Choroid plexus epithelial cell (primary cell): ENCODE results near the gene FLT4.

Source experiments
- DNase-seq: peaks from one replicate; pipeline ENCODE4 v3.0.0-alpha.2; 2010; ENCODE audit warnings: low read depth
- H3K4me3 ChIP-seq: 2 replicates; pipeline ENCODE4 v1.5.1; 2011; ENCODE audit warnings: low read depth, mild to moderate bottlenecking, control low read depth, low read length, moderate library complexity
- TF ChIP-seq, protein P1 (sequence below): conservative IDR thresholded peaks from 2 replicates; pipeline ENCODE4 v1.5.1; 2011; ENCODE audit warnings: low read depth, mild to moderate bottlenecking, control low read depth, inconsistent platforms, low read length, moderate library complexity

Gene FLT4

DNA sequence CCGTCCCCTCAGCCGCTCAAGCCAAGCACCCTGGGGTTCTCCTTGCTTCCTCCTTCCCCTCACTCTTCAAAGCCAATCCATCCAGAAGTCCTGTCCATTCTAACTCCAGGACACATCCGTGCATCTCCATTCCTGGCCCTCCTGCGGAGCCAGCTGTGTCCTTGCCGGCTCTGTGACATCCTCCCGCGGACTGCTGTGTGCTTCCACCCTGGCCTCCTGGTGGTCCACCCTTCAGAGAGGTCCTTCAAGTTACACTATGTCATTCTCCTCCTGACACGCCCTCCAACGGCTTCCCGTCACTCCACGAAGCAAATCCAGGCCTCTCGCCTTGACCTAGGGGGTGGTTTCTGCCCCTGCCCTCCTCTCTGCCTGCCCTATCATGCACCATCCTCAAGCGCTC, 45.1 kb downstream of the FLT4 start:
- no peak overlapping the region for H3K4me3 ChIP-seq
- DNase-seq, result no peak
- TF ChIP-seq, protein P1, sequence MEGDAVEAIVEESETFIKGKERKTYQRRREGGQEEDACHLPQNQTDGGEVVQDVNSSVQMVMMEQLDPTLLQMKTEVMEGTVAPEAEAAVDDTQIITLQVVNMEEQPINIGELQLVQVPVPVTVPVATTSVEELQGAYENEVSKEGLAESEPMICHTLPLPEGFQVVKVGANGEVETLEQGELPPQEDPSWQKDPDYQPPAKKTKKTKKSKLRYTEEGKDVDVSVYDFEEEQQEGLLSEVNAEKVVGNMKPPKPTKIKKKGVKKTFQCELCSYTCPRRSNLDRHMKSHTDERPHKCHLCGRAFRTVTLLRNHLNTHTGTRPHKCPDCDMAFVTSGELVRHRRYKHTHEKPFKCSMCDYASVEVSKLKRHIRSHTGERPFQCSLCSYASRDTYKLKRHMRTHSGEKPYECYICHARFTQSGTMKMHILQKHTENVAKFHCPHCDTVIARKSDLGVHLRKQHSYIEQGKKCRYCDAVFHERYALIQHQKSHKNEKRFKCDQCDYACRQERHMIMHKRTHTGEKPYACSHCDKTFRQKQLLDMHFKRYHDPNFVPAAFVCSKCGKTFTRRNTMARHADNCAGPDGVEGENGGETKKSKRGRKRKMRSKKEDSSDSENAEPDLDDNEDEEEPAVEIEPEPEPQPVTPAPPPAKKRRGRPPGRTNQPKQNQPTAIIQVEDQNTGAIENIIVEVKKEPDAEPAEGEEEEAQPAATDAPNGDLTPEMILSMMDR, result no peak

DNA sequence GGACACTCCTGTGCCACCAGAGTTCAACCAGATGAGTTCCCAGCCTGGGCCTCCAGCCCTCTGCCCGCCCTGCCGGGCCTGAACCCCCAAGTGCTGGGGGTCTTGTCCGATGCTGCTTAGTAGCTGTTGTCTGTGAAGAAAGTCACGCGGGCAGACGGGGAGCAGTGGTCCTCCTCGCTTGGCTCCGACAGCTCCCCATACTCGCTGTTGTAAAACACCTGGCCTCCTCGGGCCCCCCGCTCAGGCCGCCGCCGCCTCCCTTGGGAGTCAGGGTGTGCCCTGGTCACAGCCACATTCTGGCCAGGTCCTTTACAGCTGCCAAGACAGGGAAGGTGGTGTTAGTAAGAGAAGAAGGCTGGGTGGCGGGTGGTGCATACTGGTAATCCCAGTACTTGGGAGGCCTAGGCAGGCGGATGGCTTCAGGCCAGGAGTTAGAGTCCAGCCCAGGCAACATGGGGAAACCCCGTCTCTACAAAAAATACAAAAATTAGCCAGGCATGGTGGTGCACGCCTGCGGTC, 46.3 kb downstream of the FLT4 start:
- no peak overlapping the region for H3K4me3 ChIP-seq
- DNase-seq, result no peak
- TF ChIP-seq, protein P1, result no peak

DNA sequence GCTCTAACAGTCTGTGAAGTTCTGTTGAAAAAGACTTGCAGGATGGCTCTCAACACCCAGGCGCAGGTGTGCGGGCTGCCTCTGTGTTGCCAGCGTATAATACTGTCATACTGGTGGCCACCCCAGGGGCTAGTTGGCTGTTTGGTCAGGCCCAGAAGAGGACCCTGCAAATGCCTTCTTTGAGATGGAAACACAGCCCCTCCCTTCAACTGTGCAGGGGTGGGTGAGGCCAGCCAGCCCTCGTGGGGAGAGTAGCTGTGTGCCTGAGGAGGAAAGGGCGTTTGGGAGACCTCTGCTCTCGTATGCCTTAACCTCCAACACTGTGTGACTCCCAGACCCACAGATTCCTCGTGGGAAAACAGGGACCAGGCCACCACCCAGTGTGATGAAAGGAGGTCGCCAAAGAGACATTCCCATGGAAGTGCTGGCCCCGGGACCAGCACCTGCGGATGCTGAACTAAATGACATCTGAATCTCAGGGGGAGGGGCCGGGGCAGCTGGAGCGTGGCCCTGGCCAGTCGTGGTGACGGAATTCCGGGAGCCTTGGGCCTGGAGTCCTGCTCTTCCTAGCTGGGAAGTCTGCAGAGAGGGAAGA, 46.8 kb downstream of the FLT4 start:
- DNase-seq, result no peak
- TF ChIP-seq, protein P1, result no peak
- no peak overlapping the region for H3K4me3 ChIP-seq

DNA sequence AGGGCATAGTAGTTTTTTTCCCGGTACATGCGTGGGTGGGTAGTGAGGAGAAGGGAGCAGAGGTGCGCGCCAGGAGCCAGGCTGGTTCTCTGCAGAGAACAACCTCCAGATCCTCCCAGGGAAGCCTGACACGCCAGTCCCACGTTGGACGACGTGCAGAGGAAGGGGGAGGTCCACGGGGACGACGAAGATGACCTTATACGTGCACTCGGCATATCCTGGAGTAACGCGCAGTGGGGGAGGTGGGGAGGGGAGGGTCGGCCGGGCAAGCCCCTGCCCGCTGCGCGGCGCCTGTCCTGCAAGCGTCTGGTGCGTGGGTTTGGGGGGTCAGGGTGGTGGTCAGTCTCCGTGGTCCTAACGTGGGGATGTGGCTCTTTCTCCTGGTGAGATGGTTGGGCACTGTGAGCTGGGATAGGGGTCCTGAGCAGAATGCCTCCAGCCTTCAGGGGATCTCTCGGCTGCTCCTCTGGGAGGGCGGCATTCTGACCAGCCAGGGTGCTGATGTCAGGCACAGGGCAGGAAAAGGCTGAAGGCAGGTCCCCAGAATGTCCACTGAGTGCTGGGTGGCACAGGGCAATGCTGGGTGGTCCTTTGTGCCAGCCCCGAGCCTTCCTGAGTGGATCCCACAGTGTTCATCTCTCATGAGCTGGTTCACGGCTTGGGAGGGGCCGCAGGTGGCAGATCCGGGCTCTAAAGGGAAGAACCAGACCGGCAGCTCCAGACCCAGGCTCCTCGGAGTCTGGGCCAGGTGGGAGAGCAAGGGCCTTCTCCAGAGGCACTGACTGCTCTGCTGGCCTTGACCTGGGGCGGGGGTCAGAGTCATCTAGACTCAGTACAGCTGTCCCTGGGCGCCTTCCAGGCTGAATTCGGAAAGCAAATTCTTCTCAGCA, 47.6 kb downstream of the FLT4 start:
- H3K4me3 ChIP-seq, result no peak overlapping the region
- TF ChIP-seq, protein P1, result no peak
- DNase-seq, result no peak

DNA sequence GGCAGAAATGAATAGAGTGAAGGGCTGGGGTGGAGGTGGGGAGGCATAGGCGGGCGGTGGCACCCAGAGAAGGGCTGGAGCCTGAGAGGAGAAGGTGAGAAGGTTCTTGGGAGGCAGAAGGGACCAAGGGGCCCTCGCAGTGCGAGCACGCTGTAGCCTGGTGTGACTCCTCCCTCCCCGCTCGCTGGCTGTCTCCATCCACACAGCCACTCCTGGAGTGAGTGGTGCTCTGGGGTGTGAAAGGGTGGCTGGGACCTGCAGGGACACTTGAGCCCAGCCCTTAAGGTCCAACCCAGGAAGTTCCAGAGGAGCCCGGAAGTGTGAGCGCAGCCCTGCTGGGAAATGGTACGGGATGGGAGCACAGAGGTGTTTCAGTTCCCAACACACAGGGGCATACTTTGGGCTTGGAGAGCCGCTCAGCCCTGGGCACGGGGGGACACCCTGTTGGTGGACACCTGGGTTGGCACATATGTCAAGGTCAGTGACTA, 48.8 kb downstream of the FLT4 start:
- no peak overlapping the region for H3K4me3 ChIP-seq
- TF ChIP-seq, protein P1, result no peak
- no peak for DNase-seq

DNA sequence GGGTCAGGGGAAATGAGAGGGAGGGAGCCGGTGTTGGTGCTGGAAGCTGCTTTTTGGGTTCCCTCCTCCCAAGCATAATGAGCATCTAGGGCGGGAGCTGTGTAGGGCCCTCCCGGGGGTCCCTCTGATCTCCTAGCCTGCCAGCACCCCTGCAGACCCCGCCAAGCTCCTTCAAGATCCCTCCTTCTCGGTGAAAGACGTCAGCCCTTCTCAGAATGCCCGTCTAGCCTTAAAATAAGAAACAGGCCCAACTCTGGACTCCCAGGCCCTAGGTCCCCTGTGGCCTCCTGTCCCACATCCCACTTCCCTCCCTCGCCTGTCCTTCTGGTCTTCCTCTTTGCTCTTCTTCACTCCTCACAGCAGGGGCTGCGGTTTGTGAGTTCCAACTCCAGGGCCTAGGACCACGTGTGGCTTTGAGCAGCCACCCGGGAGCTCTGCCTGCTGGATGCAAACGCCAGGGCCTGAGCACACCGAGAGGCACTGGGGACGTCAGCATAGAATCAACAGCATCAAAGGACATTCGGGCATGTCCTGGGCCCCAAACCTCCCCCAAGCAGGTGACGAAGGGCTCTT, 49.3 kb downstream of the FLT4 start:
- no peak for DNase-seq
- H3K4me3 ChIP-seq, result no peak overlapping the region
- TF ChIP-seq, protein P1, result no peak
